Measurements from ENCODE around the gene IKZF5.

IKZF5 gene, protein sequence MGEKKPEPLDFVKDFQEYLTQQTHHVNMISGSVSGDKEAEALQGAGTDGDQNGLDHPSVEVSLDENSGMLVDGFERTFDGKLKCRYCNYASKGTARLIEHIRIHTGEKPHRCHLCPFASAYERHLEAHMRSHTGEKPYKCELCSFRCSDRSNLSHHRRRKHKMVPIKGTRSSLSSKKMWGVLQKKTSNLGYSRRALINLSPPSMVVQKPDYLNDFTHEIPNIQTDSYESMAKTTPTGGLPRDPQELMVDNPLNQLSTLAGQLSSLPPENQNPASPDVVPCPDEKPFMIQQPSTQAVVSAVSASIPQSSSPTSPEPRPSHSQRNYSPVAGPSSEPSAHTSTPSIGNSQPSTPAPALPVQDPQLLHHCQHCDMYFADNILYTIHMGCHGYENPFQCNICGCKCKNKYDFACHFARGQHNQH

DNA sequence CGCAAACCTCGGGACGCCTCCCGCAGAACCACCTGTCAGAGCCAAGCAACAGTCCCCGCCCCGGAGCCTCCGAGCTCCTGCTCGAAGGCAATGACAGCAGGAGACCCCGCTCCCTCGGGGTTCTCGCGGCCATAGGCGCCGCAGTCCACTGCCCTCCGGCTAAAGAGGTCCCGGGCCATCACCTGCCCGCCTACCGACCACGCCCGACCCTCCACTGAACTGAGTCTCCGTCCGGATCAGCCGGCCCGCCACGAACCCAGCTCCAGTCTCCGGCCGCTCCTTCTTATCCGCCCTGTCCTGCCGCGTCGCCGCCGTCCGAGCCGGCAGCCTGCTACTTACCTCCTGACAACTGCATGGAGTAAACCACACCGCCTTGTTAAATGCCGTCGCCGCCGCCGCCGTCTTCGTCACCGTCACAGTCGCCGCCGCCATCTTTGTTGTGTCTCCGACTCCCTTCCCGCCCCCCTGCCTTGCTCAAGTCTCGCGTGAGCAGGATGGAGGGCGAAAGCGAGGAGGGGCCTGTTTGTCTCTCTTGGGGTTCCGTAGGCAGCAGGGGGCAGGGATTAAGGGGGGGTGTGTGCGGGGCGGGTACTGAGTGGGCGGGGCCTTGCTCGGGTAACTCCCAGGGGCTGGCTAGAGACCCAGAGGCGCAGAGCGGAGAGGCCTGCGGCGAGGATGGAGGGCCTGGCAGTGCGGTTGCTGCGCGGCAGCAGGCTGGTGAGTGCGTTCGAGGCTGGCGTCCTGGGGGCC, at the start of gene IKZF5, which contains the start of gene ACADSB:
Gene IKZF5 (minus strand): TSS at position 441 of the 750 bp plus-strand sequence. CDS start 10,170 bp downstream, outside the sequence.
Gene ACADSB (plus strand): TSS at position 652 of the 750 bp plus-strand sequence. CDS start 24 bp downstream, at position 676.
- peak; percentile 94 for DNase-seq

DNA sequence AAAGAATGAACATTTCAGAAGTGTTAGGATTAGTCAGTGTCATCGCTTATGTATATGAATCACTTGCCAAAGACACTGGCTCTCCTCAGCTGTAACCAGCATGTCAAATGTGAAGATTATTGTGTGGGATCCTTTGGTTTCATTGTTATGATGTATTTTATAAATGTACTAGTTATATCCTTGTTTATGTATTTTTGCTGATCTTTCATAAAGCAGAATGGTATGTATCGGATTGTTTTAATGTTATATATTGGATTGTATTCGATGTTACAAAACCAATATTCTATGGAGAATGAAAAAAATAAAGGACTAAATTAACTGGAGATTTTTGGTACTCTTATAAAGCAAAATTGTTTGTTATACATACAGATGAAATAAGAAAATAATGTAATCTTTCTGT, 49.4 kb upstream of the IKZF5 start:
- DNase-seq = no peak

DNA sequence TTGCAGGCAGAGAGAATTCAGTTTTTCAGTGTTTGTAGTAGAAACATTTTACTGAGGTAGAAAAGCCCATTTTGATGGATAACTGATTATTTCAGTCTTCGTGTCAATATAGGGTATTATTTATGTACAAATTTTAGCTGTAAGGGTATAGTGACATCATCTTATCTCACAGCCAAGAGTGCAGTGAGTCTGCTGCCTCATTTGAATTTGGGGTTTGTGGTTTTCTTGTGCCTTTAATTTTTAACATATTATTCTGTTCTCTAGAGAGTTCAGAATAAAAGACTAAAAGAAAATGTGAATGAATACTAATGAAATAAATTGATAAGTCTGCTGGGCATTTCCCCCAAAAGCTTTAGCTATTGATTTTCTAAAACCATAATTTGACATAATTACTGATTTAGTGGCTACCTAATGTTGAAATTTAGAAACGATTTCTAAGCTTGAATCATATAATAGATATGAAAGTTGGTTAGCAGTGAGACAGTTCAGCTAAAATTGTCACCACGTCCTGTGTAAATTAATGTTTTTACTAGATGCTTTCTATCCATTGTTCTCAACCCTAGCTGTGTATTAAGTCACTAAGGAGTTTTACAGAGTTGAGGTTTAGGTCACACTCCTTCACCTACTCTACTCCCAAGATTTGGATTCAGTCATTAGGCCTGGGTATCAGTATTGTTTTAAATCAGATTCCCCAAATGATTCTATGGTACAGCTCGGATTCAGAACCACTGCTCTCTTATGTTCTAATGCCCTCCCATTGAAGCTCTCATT, 37.6 kb upstream of the IKZF5 start:
- DNase-seq = no peak

DNA sequence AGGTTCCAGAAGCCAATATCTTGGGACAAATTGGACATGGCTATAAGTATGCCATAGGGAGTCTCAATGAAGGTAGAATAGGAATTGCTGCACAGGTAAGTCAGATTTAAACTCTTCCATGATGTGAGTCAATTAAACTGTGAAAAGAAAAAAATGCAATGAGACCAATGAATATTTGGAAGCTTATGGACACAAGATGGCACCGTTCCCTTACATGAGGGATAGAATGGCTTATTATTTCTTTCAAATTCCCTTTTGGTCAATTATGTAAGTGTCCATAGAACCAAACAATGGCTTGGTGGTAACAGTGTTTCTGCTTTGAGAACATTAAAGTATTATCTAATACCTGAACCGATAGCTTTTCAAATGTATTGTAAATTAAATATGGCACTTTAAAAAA, 35.8 kb upstream of the IKZF5 start:
- no peak for DNase-seq

- peak; percentile 16 for DNase-seq
Measured at GRCh38 chr10:123043409-123043925, 34.9 kb upstream of the IKZF5 start.

DNA sequence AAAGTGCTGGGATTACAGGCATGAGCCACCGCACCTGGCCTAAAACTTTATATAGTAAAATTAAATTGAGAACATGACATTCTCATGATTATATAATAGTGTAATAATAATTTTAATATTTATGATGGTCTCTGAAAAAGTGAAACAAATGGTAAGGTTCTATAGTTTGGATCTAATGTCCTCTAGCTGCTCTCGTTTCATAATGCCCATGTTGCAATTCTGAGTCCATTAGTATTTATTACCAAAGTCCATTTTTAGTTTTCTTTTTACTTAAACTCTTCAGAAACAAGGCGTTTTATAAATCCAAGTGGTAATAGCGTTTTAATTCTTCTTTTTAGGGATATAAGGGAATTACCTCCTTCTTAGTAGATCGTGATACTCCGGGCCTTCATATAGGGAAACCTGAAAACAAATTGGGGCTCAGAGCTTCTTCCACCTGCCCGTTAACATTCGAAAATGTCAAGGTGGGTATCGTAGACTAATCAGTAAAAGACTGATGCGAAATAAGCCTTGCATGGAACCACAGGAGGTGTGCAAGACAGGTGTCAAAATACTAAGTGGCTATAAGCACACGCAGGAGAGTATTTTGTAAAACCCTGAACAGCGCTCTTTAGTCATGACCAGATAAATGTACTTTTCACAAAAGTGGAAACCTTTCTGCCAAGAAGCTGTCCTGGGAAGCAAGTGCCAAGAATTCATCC, 34.3 kb upstream of the IKZF5 start:
- DNase-seq = no peak

GRCh38 chr10:123039632-123039930, 31.0 kb upstream of the IKZF5 start:
- no peak for DNase-seq

DNA sequence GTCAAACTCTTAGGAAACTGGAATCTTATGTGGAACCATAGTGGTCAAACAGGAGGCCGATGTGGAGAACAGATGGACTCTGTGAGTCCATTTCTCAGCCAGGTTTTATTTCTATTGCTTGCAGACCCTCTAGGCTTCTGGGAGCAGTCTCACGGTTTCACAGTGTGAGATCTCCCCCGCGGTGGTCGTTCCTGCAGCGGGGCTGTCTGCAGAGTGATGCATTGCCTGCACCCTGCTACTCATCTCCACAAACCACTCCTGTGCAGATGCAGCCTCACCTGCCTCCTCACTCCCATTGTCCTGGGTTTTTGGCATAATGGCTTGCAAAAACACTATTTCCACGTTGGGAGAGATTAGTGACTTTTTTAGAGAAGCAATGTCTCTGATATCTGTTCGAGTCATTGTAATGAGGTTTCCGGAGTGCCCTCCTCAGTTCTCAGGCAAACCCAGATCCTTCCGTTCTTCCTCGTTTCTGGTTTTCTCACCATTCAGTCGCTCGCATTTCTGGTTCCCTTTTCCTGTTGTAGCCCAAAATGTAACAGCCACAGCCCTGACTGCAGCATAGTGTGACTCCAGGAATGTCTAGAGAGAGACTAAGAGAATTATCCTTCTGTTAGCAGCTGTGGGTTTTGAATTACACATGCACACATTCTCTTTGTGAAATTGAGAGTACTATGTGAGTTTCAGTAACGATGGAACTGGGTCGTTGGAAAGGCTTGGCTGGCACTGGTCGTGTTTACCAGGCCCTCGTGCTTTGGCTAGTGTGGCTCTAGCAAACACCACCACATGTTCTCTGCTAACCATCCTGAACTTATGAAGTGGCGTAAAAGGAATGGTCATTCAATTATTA, 30.4 kb upstream of the IKZF5 start:
- no peak for DNase-seq

DNA sequence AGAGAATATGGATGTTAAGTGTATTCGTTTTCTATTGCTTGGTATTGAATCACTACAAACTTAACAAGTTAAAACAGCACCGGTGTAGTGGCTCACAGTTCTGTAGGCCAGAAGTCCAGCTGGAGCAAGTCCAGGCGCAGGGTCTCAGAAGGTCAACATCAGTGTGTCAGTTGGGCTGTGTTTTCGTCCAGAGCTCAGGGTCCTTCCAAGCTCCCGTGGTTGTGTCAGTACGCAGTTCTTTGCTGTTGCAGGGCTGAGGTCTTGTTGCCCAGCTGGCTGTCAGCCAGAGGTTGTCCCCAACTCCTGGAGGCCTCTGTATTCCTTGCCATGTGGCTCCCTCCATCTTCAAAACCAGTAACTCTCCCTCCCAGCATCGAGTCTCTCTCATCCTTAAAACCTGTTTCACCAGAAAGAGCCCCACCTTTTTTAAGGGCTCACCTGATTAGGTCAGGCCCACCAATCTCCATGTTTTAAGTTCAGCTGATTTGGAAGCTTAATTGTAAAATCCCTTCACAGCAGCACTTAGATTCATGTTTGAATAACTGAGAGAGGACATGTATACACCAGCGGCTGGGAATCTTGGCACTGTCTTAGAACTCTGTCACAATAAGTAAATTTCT, 27.0 kb upstream of the IKZF5 start:
- no peak for DNase-seq

- DNase-seq = no peak
Measured at GRCh38 chr10:123034332-123034731, 25.7 kb upstream of the IKZF5 start.

GRCh38 chr10:123031124-123031523, 22.5 kb upstream of the IKZF5 start:
- no peak for DNase-seq

- DNase-seq = no peak
Measured at GRCh38 chr10:123027861-123028260, 19.3 kb upstream of the IKZF5 start.

DNA sequence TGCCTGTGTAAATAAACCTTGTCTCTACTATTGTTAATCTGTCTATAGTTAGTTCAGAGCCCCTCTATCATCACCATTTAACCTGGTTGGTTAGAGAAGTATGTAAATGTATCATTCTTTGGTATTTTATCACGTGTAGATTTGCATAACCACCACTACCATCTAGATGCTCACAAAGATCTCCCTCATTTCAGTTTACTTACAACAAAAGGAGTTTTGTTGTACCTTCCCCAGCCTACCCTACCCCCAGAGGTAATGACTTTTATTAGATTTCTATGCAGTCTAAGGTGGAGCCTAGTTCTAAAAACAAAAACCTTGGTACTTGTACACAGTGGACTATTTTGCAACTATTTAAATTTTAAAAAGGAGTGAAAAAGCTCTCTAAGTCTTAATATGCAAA, 17.7 kb upstream of the IKZF5 start:
- no peak for DNase-seq

- DNase-seq = no peak
Measured at GRCh38 chr10:123024540-123024939, 15.9 kb upstream of the IKZF5 start.

- no peak for DNase-seq
Measured at GRCh38 chr10:123021517-123021916, 12.9 kb upstream of the IKZF5 start.

DNA sequence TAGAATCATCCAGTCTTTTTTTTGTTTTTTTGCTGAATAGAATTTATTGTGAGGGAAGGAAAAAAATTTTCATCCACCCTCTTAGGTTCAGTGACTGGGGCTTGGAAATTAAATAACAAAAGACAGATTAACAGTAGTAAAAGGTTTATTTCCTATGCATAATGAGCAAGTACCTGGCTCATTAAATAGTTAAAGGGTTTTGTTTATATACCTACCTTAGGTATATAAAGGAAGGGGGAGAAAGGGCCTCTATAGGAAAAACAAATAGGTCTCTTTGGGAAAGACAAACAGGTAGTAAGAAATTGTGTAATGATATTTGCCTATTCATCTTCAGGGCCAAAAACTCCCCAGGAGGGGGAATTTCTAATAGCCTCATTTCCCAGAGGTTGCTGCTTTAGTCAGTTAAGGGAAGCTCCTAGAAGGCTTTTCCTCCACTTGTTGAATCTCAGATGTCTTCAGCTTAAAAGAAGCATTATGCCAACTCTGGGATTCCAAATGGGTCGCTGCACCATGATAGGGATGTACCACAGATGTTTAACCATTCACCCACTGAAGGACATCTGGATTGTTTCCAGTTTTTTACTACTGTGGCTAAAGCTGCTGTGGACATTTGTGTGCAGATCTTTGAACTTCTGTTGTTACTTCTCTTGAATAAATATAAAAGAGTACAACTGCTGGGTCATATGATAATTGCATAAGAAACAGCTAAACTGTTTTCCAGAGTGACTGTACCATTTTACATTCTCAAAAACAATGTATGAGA, 11.5 kb upstream of the IKZF5 start:
- no peak for DNase-seq

GRCh38 chr10:123019264-123019663, 10.7 kb upstream of the IKZF5 start:
- no peak for DNase-seq

- DNase-seq = no peak
Measured at GRCh38 chr10:123018531-123018930, 9.9 kb upstream of the IKZF5 start.

DNA sequence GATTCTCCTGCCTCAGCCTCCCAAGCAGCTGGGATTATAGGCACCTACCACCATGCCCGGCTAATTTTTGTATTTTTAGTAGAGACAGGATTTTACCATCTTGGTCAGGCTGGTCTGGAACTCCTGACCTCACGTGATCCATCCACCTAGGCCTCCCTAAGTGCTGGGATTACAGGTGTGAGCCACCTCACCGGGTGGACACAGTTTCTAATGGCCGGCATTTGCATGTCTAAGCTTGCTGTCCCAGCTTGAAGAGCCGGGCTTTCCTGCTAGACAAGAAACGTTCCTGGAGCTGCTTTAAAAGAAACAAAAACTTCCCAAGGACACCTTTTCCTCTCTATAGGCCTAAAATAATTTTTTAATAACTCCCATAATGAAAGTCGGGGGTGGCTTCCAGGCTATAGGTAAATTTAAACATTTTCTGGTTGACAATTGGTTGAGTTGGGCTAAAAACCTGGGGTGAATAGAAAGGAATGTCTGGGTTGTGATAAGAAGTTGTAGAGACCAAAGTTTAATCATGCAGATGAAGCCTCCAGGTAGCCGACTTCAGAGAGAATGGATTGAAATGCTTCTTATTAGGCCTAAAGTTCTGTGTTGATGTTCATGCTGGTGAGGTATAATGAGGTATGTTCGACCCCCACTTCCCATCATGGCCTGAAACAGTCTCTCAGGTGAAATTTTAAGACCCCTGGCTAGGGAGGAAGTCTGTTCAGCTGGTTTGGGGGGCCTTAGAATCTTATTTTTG, 9.0 kb upstream of the IKZF5 start:
- no peak for DNase-seq

DNA sequence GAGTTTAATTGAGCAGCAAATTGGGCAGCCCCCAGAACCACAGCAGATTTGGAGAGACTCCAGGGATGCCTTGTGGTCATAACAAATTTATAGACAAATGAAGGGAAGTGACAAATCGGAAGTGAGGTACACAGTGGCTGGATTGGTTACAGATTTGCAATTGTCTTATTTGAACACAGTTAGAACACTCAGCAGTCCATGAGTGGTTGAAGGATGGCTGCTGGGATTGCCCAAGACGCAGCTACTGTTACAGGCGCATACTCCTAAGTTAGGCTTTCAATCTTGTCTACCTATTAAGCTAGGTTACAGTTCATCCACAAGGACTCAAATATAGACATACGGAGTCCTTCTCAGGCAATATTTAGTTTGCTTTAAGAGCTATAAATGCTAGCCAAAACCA, 7.6 kb upstream of the IKZF5 start:
- no peak for DNase-seq

All from NCI-H1092 (cell line).